Thoracic aorta (tissue), 2 donors: ENCODE results near the gene SLC17A5. TPM values are rescaled to one million over a fixed set of nuclear protein-coding genes. Genes with fewer than 3 reads are reported as not detected.
"Not testable (repeated sequence)": the region's sequence is repeated elsewhere in the genome, so short reads cannot be mapped to it uniquely, and the experiment has no call there.

ENCODE experiments used
- ATAC-seq: fragments of 150-250 bp; one replicate; pipeline ENCODE4 v1.8.0; 2017; ENCODE audit warnings: low read depth; ENCODE audit not compliant: insufficient number of reproducible peaks, low FRiP score
- DNase-seq: peaks from one replicate; pipeline ENCODE4 v3.0.0-alpha.2; 2020; ENCODE audit warnings: low spot score
- H3K27ac ChIP-seq, 2 donors: fragments of 200-600 bp; sonication (generic); 1 replicate in 1 of 2; 2 replicates in 1 of 2; pipeline ENCODE4 v1.5.1; 2016; ENCODE audit warnings: mild to moderate bottlenecking in 2 of 2, moderate library complexity in 2 of 2
- H3K27me3 ChIP-seq: fragments of 200-600 bp; sonication (generic); replicated peaks from 2 replicates; pipeline ENCODE4 v1.6.0; 2016; ENCODE audit warnings: mild to moderate bottlenecking; ENCODE audit not compliant: insufficient read depth
- H3K36me3 ChIP-seq: fragments of 200-600 bp; sonication (generic); one replicate; pipeline ENCODE4 v1.5.1; 2016
- H3K4me1 ChIP-seq, 2 donors: fragments of 200-600 bp; sonication (generic); 1 replicate in 1 of 2; 2 replicates in 1 of 2; pipeline versions ENCODE4 v1.5.1 to v1.6.0; 2016; ENCODE audit warnings: low read depth in 2 of 2, mild to moderate bottlenecking in 1 of 2; ENCODE audit not compliant: control insufficient read depth in 1 of 2
- H3K4me3 ChIP-seq: fragments of 200-600 bp; sonication (generic); 2 replicates; pipeline ENCODE4 v1.5.1; 2016; ENCODE audit warnings: mild to moderate bottlenecking
- H3K9me3 ChIP-seq: fragments of 200-600 bp; sonication (generic); 2 replicates; pipeline ENCODE4 v1.5.1; 2016
- total RNA-seq, 2 donors: library from RNA; depleted of rRNA; stranded (reverse); fragments of >200 nt; gene quantifications; one replicate each; pipeline versions ENCODE4 v1.1.0 to v1.2.3, GENCODE V29; 2016
- TF ChIP-seq, protein P1 (sequence below): fragments of 200-600 bp; sonication (generic); IDR thresholded peaks from one replicate; pipeline ENCODE4 v1.5.1; 2019; ENCODE audit warnings: antibody characterized with exemption

SLC17A5 gene
- total RNA-seq, 2 donors from 2014 or later: 24.1 to 36.8 TPM

DNA sequence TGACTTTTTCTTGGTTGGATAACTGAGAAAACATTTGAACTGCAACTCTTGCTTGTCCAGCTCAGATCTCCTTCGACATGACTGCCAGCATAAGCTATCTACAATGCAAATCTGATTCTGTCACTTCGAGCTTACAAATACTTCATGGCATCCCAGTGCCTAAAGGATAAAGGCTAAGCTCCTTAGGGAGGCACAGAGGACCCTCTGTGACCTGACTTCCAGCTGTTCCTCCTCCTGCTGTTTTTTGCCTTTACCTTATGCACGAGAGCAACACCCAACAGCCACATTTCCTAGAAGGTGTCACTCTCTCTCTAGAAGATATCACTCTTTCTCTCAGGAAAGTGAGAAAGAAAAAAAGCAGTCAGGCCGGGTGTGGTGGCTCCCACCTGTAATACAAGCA lies 23.4 kb downstream of the SLC17A5 start:
- no peak overlapping the region for H3K4me3 ChIP-seq
- H3K4me1 ChIP-seq: no peaks in the 10 kb centered on the region
- ATAC-seq (no peak), DNase-seq (no peak)
- peaks cover 30% of the 10 kb centered on the region for H3K36me3 ChIP-seq
- no peak overlapping the region for H3K27ac ChIP-seq
- no peaks in the 10 kb centered on the region for H3K27me3 ChIP-seq
- TF ChIP-seq, protein P1, sequence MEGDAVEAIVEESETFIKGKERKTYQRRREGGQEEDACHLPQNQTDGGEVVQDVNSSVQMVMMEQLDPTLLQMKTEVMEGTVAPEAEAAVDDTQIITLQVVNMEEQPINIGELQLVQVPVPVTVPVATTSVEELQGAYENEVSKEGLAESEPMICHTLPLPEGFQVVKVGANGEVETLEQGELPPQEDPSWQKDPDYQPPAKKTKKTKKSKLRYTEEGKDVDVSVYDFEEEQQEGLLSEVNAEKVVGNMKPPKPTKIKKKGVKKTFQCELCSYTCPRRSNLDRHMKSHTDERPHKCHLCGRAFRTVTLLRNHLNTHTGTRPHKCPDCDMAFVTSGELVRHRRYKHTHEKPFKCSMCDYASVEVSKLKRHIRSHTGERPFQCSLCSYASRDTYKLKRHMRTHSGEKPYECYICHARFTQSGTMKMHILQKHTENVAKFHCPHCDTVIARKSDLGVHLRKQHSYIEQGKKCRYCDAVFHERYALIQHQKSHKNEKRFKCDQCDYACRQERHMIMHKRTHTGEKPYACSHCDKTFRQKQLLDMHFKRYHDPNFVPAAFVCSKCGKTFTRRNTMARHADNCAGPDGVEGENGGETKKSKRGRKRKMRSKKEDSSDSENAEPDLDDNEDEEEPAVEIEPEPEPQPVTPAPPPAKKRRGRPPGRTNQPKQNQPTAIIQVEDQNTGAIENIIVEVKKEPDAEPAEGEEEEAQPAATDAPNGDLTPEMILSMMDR: no peak
- no peaks in the 10 kb centered on the region for H3K9me3 ChIP-seq

DNA sequence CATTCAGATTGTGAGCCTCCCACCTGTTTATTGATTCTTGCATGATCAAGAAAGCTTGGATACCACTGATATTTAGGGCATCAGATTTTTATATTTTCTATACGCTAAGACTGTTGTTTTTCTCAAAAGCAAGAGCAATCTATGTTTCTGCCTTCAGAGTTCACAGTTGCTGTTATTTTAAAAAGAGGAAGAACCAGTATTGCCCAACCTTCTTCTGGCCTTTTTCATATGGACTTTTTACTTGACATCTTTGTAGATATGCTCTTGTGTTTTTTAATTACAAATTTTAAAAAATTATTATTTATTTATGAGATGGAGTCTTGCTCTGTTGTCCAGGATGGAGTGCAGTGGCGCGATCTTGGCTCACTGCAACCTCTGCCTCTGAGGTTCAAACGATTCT lies 28.9 kb downstream of the SLC17A5 start:
- peaks cover 17% of the 10 kb centered on the region for H3K36me3 ChIP-seq
- H3K27me3 ChIP-seq: no peaks in the 10 kb centered on the region
- ATAC-seq (no peak), DNase-seq (no peak)
- H3K27ac ChIP-seq: no peak overlapping the region
- H3K4me3 ChIP-seq: no peak overlapping the region
- H3K4me1 ChIP-seq: no peaks in the 10 kb centered on the region
- H3K9me3 ChIP-seq: no peaks in the 10 kb centered on the region
- TF ChIP-seq, protein P1: no peak

DNA sequence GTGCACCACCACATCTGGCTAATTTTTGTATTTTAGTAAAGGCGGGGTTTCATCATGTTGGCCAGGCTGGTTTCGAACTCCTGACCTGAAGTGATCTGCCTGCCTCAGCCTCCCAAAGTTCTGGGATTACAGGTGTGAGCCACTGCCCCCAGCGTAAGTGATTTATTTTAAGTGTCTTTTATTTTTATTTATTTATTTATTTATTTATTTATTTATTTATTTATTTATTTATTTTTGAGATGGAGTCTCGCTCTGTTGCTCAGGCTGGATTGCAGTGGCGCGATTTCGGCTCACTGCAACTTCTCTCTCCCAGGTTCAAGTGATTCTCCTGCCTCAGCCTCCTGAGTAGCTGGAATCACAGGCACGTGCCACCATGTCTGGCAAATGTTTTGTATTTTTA lies 30.3 kb downstream of the SLC17A5 start:
- DNase-seq, H3K27ac ChIP-seq, H3K9me3 ChIP-seq, H3K27me3 ChIP-seq, H3K4me3 ChIP-seq, H3K4me1 ChIP-seq, ATAC-seq: not testable (repeated sequence)
- H3K36me3 ChIP-seq: peaks cover 21% of the 10 kb centered on the region

DNA sequence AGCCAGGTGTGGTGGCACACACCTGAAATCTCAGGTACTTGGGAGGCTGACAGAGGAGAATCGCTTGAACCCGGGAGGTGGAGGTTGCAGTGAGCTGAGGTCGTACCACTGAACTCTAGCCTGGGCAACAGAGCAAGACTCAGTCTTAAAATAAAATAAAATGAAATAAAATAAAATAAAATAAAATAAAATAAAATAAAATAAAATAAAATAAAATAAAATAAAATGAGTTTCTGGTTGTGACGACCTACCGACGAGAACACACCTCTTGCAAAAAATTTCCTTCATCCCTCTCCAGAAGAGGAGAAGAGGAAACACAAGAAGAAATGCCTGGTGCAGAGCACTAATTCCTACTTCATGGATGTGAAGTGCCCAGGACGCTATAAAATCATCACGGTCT lies 35.7 kb downstream of the SLC17A5 start:
- ATAC-seq, H3K9me3 ChIP-seq, DNase-seq, H3K27me3 ChIP-seq, H3K27ac ChIP-seq, H3K4me1 ChIP-seq, H3K4me3 ChIP-seq: not testable (repeated sequence)
- peaks cover 37% of the 10 kb centered on the region for H3K36me3 ChIP-seq

DNA sequence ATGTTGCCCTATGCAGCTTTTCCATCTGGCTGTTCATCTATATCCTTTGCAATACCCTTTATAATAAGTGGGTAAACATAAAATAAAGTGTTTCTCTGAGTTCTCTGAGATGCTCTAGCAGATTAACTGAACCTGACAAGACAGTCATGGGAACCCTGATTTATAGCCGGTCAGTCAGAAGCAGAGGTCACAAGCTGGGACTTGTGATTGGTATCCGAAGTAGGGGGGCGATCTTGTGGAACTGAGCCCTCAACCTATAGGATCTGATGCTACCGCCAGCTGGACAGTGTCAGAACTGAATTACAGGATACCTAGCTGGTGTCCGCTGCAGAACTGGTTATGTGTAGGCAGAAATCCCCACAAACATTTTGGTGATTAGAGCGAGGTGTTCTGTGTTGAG lies 39.0 kb downstream of the SLC17A5 start:
- Histone ChIP-seq H3K9me3 (no peaks in the 10 kb centered on the region), H3K27ac (no peak overlapping the region), H3K36me3 (peaks cover 26% of the 10 kb centered on the region), H3K4me3 (no peak overlapping the region), H3K4me1 (peaks cover 0 to 9% of the 10 kb centered on the region in 2 donors), H3K27me3 (no peaks in the 10 kb centered on the region)
- no peak for DNase-seq
- TF ChIP-seq, protein P1: no peak
- no peak for ATAC-seq

DNA sequence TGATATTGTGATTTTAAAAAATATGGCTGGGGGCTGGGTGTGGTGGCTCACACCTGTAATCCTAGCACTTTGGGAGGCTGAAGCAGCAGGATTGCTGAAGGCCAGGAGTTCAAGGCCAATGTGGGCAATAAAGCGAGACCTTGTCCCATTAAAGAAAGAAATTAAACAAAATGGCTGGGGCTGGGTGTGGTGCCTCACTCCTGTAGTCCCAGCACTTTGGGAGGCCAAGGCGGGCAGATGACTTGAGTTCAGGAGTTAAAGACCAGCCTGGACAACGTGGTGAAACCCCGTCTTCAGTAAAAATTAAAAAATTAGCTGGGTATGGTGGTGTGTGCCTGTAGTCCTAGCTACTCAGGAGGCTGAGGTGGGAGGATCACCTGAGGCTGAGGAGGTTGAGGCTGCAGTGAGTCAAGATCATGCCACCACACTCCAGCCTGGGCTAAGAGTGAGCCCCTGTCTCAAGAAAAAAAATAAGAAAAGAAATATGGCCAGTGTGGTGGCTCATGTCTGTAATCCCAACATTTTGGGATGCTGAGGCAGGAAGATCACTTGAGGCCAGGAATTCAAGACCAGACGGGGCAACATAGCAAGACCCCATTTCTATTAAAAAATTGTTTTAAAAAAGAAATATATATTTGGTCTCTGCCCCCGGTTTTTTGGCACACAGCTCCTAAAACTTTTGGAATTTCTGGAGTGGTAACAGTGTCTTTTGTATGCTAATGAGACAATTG lies 39.8 kb downstream of the SLC17A5 start:
- DNase-seq: no peak
- no peaks in the 10 kb centered on the region for H3K27me3 ChIP-seq
- H3K4me1 ChIP-seq: peaks cover 0 to 9% of the 10 kb centered on the region in 2 donors
- TF ChIP-seq, protein P1: no peak
- no peak for ATAC-seq
- no peak overlapping the region for H3K27ac ChIP-seq
- no peaks in the 10 kb centered on the region for H3K9me3 ChIP-seq
- no peak overlapping the region for H3K4me3 ChIP-seq
- H3K36me3 ChIP-seq: peaks cover 26% of the 10 kb centered on the region
